Renal pelvis (tissue), 4 donors: ENCODE measurements around the gene UNC5C. TPM values are rescaled to one million over a fixed set of nuclear protein-coding genes. Genes with fewer than 3 reads are reported as not detected.

Experiments
- DNase-seq: peaks from one replicate; pipeline ENCODE4 v3.0.0-alpha.2; 2013
- polyA plus RNA-seq, 3 donors: library from polyadenylated mRNA; unstranded; fragments of 120-200 nt; gene quantifications; one replicate each; pipeline ENCODE4 v1.2.1, GENCODE V29; 2013; ENCODE audit not compliant: insufficient read length in 3 of 3

The UNC5C gene
- polyA plus RNA-seq, 3 donors: 33.3 to 42.0 (median 39.6) TPM

GRCh38 chr4:95524184-95524583 lies 24.6 kb downstream of the UNC5C start:
- DNase-seq: no peak

- no peak for DNase-seq
Measured at GRCh38 chr4:95522682-95523530, 25.9 kb downstream of the UNC5C start.

- DNase-seq: no peak
Measured at GRCh38 chr4:95517576-95518345, 31.0 kb downstream of the UNC5C start.

GRCh38 chr4:95516528-95517017 lies 32.2 kb downstream of the UNC5C start:
- DNase-seq: no peak

- no peak for DNase-seq
Measured at GRCh38 chr4:95515589-95515988, 33.2 kb downstream of the UNC5C start.

GRCh38 chr4:95513022-95513421 lies 35.8 kb downstream of the UNC5C start:
- DNase-seq: no peak

GRCh38 chr4:95511477-95511876 lies 37.3 kb downstream of the UNC5C start:
- no peak for DNase-seq

- DNase-seq: no peak
Measured at GRCh38 chr4:95510877-95511276, 37.9 kb downstream of the UNC5C start.

- DNase-seq: no peak
Measured at GRCh38 chr4:95510145-95510544, 38.6 kb downstream of the UNC5C start.

GRCh38 chr4:95508421-95508820 lies 40.4 kb downstream of the UNC5C start:
- no peak for DNase-seq

GRCh38 chr4:95507561-95507960 lies 41.2 kb downstream of the UNC5C start:
- no peak for DNase-seq

GRCh38 chr4:95507147-95507546 lies 41.6 kb downstream of the UNC5C start:
- no peak for DNase-seq

- DNase-seq: no peak
Measured at GRCh38 chr4:95506264-95506663, 42.5 kb downstream of the UNC5C start.

GRCh38 chr4:95505799-95506198 lies 43.0 kb downstream of the UNC5C start:
- no peak for DNase-seq

- no peak for DNase-seq
Measured at GRCh38 chr4:95505151-95505550, 43.6 kb downstream of the UNC5C start.

- DNase-seq: no peak
Measured at GRCh38 chr4:95504501-95504900, 44.3 kb downstream of the UNC5C start.

- DNase-seq: no peak
Measured at GRCh38 chr4:95500361-95500760, 48.4 kb downstream of the UNC5C start.

- DNase-seq: peak; percentile 74
Measured at GRCh38 chr4:95499291-95499696, 49.5 kb downstream of the UNC5C start.

- DNase-seq: no peak
Measured at GRCh38 chr4:95494186-95494585, 54.6 kb downstream of the UNC5C start.

- no peak for DNase-seq
Measured at GRCh38 chr4:95478679-95479078, 70.1 kb downstream of the UNC5C start.

- DNase-seq: no peak
Measured at GRCh38 chr4:95476121-95476520, 72.7 kb downstream of the UNC5C start.

- no peak for DNase-seq
Measured at GRCh38 chr4:95472534-95472933, 76.2 kb downstream of the UNC5C start.

- no peak for DNase-seq
Measured at GRCh38 chr4:95470622-95471021, 78.2 kb downstream of the UNC5C start.
